CD14-positive monocyte (primary cell): ENCODE measurements around the gene KRTAP5-7. TPM values are rescaled to one million over a fixed set of nuclear protein-coding genes. Genes with fewer than 3 reads are reported as not detected.

ENCODE experiments used
- DNase-seq, 3 donors: peaks; one replicate each; pipeline ENCODE4 v3.0.0-alpha.2; 2011 to 2022
- H2AFZ ChIP-seq: 2 replicates; pipeline ENCODE4 v1.6.0; 2012; ENCODE audit warnings: mild to moderate bottlenecking, low read depth, low read length, inconsistent platforms; ENCODE audit not compliant: insufficient read depth, poor library complexity, severe bottlenecking
- H3K27ac ChIP-seq, 2 donors: 1 replicate in 1 of 2; 2 replicates in 1 of 2; pipeline ENCODE4 v1.5.1; 2012 to 2013; ENCODE audit warnings: low read length in 2 of 2, control low read depth in 1 of 2, inconsistent platforms in 1 of 2, low read depth in 1 of 2, mild to moderate bottlenecking in 1 of 2
- H3K27me3 ChIP-seq, 2 donors: one replicate each; pipeline versions ENCODE4 v1.6.0 to v1.6.1; 2011 to 2013; ENCODE audit warnings: low read length in 2 of 2; ENCODE audit not compliant: control insufficient read depth in 2 of 2, insufficient read depth in 2 of 2
- H3K36me3 ChIP-seq, 2 donors: replicated peaks in 1 of 2; 1 replicate in 1 of 2; 2 replicates in 1 of 2; pipeline versions ENCODE4 v1.5.1 to v1.6.1; 2012 to 2013; ENCODE audit warnings: low read length in 2 of 2, control low read depth in 1 of 2, inconsistent platforms in 1 of 2, mild to moderate bottlenecking in 1 of 2; ENCODE audit not compliant: insufficient read depth in 2 of 2, control insufficient read depth in 1 of 2
- H3K4me1 ChIP-seq, 2 donors: 1 replicate in 1 of 2; 2 replicates in 1 of 2; pipeline versions ENCODE4 v1.5.1 to v1.6.1; 2012 to 2013; ENCODE audit warnings: low read length in 2 of 2, control low read depth in 1 of 2, inconsistent platforms in 1 of 2, mild to moderate bottlenecking in 1 of 2, moderate library complexity in 1 of 2; ENCODE audit not compliant: insufficient read depth in 2 of 2, control insufficient read depth in 1 of 2
- H3K4me2 ChIP-seq: replicated peaks from 2 replicates; pipeline ENCODE3; 2012; ENCODE audit warnings: low read length, moderate library complexity, mild to moderate bottlenecking; ENCODE audit not compliant: poor library complexity, severe bottlenecking; ENCODE audit errors: extremely low read depth
- H3K4me3 ChIP-seq, 3 experiments: fragments of 200-600 bp in 1 of 3; sonication (generic) in 1 of 3; replicated peaks in 1 of 3; 1 replicate in 2 of 3; 2 replicates in 1 of 3; pipeline ENCODE4 v1.5.1; 2011 to 2013; ENCODE audit warnings: low read length in 3 of 3, mild to moderate bottlenecking in 3 of 3, control low read depth in 2 of 3, low read depth in 2 of 3, inconsistent platforms in 1 of 3, moderate library complexity in 1 of 3
- H3K79me2 ChIP-seq: 2 replicates; pipeline ENCODE4 v1.6.0; 2012; ENCODE audit warnings: mild to moderate bottlenecking, control low read depth, inconsistent platforms, low read length, moderate library complexity; ENCODE audit not compliant: insufficient read depth
- H3K9ac ChIP-seq: 2 replicates; pipeline ENCODE4 v1.6.0; 2017; ENCODE audit warnings: low read length, mild to moderate bottlenecking; ENCODE audit not compliant: insufficient read depth, poor library complexity, severe bottlenecking
- H3K9me3 ChIP-seq, 2 donors: replicated peaks in 1 of 2; 1 replicate in 1 of 2; 2 replicates in 1 of 2; pipeline versions ENCODE4 v1.5.1 to v1.6.1; 2012 to 2013; ENCODE audit warnings: low read length in 2 of 2, control low read depth in 1 of 2; ENCODE audit not compliant: control insufficient read depth in 1 of 2, insufficient read depth in 1 of 2
- H4K20me1 ChIP-seq: 2 replicates; pipeline ENCODE4 v1.6.0; 2012; ENCODE audit warnings: mild to moderate bottlenecking, low read length, control low read depth, moderate library complexity; ENCODE audit not compliant: insufficient read depth
- H3K27ac Mint-ChIP-seq, 7 donors: one replicate each; pipeline ENCODE4 v1.8.0; 2020; ENCODE audit warnings: mild to moderate bottlenecking in 7 of 7, mixed read lengths in 7 of 7, moderate library complexity in 6 of 7, inconsistent platforms in 2 of 7
- H3K27me3 Mint-ChIP-seq, 3 donors: one replicate each; pipeline ENCODE4 v1.8.0; 2021 to 2022; ENCODE audit warnings: low read depth in 3 of 3, mild to moderate bottlenecking in 3 of 3, mixed read lengths in 3 of 3, moderate library complexity in 3 of 3, inconsistent platforms in 1 of 3
- H3K36me3 Mint-ChIP-seq, 2 donors: one replicate each; pipeline ENCODE4 v1.8.0; 2020; ENCODE audit warnings: mixed read lengths in 2 of 2, inconsistent platforms in 1 of 2, mild to moderate bottlenecking in 1 of 2
- H3K4me1 Mint-ChIP-seq: one replicate; pipeline ENCODE4 v1.8.0; 2020; ENCODE audit warnings: mild to moderate bottlenecking, mixed read lengths
- H3K4me3 Mint-ChIP-seq, 2 donors: one replicate each; pipeline ENCODE4 v1.8.0; 2020; ENCODE audit warnings: mild to moderate bottlenecking in 2 of 2, mixed read lengths in 2 of 2, moderate library complexity in 1 of 2
- H3K9me3 Mint-ChIP-seq, 7 donors: one replicate each; pipeline ENCODE4 v1.8.0; 2020 to 2022; ENCODE audit warnings: mixed read lengths in 7 of 7, mild to moderate bottlenecking in 6 of 7, moderate library complexity in 6 of 7, inconsistent platforms in 2 of 7
- WGBS: methylation state at CpG from one replicate; pipeline ENCODE4 v1.1.5; 2013; ENCODE audit warnings: missing lambda C conversion rate; ENCODE audit not compliant: insufficient coverage; 5-methylcytosine and 5-hydroxymethylcytosine counted together
- intact Hi-C, 2 donors: fragments of 100-400 bp; cut with micrococcal nuclease; formaldehyde crosslinking; loops; one replicate each; pipeline versions ENCODE4 v1.15.0 to v1.15.1; 2023
- polyA plus RNA-seq, 3 donors: library from polyadenylated mRNA; depleted of rRNA in 1 of 3; unstranded in 2 of 3; stranded (reverse) in 1 of 3; fragments of 300-500 nt in 2 of 3; fragments of >200 nt in 1 of 3; fragmentation: Illumina TruSeq in 2 of 3; gene quantifications; 1 replicate in 2 of 3; 2 replicates in 1 of 3; pipeline ENCODE4 v1.2.3, GENCODE V29; 2012 to 2021
- TF ChIP-seq, protein P1 (sequence below): fragments of 200-600 bp; IDR thresholded peaks from one replicate; pipeline ENCODE4 v1.8.0; 2022; ENCODE audit warnings: antibody characterized with exemption, mild to moderate bottlenecking

The KRTAP5-7 gene
- polyA plus RNA-seq, 3 donors = 0.05 TPM; not detected in 2

DNA sequence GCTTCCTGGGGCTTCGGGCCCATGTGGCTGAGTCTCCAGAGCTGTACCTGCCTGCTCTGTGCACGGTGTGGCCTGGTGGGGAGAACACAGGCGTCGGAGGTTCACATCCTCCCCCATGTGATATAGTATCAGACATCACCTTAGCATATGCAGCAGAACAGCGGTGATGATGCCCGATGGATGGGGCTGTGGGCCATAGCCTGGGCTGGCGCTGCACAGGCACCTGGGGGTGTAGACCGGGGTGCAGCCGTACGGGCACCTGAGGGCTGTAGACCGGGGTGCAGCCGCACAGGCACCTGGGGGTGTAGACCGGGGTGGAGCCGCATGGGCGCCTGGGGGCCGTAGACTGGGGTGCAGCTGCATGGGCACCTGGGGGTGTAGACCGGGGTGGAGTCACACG lies 44.9 kb upstream of the KRTAP5-7 start:
- Histone ChIP-seq H3K27me3 (no peaks in the 10 kb centered on the region), H3K4me3 (no peak overlapping the region), H3K27ac (no peak overlapping the region), H3K79me2 (no peaks in the 10 kb centered on the region), H3K4me2 (no peak overlapping the region), H3K9me3 (no peaks in the 10 kb centered on the region), H3K4me1 (no peaks in the 10 kb centered on the region), H2AFZ (no peak overlapping the region), H3K9ac (no peak overlapping the region), H3K36me3 (peaks cover 98 to 100% of the 10 kb centered on the region in 2 donors), H4K20me1 (no peaks in the 10 kb centered on the region)
- H3K36me3 Mint-ChIP-seq = peaks cover 94 to 98% of the 10 kb centered on the region in 2 donors
- no peak overlapping the region for H3K27ac Mint-ChIP-seq
- intact Hi-C loops = no loop called here
- TF ChIP-seq, protein P1, sequence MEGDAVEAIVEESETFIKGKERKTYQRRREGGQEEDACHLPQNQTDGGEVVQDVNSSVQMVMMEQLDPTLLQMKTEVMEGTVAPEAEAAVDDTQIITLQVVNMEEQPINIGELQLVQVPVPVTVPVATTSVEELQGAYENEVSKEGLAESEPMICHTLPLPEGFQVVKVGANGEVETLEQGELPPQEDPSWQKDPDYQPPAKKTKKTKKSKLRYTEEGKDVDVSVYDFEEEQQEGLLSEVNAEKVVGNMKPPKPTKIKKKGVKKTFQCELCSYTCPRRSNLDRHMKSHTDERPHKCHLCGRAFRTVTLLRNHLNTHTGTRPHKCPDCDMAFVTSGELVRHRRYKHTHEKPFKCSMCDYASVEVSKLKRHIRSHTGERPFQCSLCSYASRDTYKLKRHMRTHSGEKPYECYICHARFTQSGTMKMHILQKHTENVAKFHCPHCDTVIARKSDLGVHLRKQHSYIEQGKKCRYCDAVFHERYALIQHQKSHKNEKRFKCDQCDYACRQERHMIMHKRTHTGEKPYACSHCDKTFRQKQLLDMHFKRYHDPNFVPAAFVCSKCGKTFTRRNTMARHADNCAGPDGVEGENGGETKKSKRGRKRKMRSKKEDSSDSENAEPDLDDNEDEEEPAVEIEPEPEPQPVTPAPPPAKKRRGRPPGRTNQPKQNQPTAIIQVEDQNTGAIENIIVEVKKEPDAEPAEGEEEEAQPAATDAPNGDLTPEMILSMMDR = no peak
- no peaks in the 10 kb centered on the region for H3K27me3 Mint-ChIP-seq
- no peaks in the 10 kb centered on the region for H3K4me1 Mint-ChIP-seq
- WGBS = 100% methylated on average over 9 of the region's 18 CpGs
- H3K4me3 Mint-ChIP-seq = no peak overlapping the region
- H3K9me3 Mint-ChIP-seq = no peaks in the 10 kb centered on the region
- DNase-seq = no peak

DNA sequence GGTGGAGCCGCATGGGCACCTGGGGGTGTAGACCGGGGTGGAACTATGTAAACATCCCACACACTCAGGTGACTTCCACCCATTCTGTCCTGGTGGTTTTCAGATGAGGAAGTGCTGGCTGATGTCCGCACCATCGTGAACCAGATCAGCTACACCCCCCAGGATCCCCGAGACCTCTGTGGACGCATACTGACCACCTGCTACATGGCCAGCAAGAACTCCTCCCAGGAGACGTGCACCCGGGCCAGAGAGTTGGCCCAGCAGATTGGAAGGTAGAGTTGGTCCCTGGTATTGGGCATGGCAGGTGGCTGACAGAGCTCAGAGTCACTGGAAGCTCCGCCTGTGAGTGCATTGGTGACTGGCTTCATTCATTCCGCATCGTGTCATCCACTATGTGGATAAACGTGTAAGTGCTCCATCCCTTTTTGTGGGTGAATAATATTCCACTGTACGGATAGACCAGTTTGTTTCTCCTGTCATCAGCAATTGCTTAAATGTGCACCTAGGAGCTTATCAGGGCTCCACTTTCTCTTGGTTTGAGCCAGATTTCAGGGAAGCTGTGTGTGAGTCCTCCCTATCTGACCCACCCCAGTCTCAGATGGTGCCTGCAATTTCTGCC lies 44.2 kb upstream of the KRTAP5-7 start:
- WGBS = 97% methylated on average over 9 of the region's 13 CpGs
- Mint-ChIP-seq H3K27ac (peak overlapping the region in 1 of 7 donors; percentile 52), H3K27me3 (no peaks in the 10 kb centered on the region), H3K9me3 (no peaks in the 10 kb centered on the region), H3K4me3 (no peak overlapping the region), H3K36me3 (peaks cover 92 to 97% of the 10 kb centered on the region in 2 donors), H3K4me1 (no peaks in the 10 kb centered on the region)
- H3K4me2 ChIP-seq = no peak overlapping the region
- no peaks in the 10 kb centered on the region for H3K79me2 ChIP-seq
- no peaks in the 10 kb centered on the region for H4K20me1 ChIP-seq
- intact Hi-C loops = no loop called here
- TF ChIP-seq, protein P1 = no peak
- no peaks in the 10 kb centered on the region for H3K9me3 ChIP-seq
- H3K4me1 ChIP-seq = no peaks in the 10 kb centered on the region
- no peaks in the 10 kb centered on the region for H3K27me3 ChIP-seq
- no peak overlapping the region for H3K4me3 ChIP-seq
- H3K9ac ChIP-seq = no peak overlapping the region
- no peak for DNase-seq
- H3K36me3 ChIP-seq = peaks cover 94 to 98% of the 10 kb centered on the region in 2 donors
- no peak overlapping the region for H3K27ac ChIP-seq
- H2AFZ ChIP-seq = no peak overlapping the region
